Measurements from ENCODE around the gene MBLAC1.

MBLAC1 gene

DNA sequence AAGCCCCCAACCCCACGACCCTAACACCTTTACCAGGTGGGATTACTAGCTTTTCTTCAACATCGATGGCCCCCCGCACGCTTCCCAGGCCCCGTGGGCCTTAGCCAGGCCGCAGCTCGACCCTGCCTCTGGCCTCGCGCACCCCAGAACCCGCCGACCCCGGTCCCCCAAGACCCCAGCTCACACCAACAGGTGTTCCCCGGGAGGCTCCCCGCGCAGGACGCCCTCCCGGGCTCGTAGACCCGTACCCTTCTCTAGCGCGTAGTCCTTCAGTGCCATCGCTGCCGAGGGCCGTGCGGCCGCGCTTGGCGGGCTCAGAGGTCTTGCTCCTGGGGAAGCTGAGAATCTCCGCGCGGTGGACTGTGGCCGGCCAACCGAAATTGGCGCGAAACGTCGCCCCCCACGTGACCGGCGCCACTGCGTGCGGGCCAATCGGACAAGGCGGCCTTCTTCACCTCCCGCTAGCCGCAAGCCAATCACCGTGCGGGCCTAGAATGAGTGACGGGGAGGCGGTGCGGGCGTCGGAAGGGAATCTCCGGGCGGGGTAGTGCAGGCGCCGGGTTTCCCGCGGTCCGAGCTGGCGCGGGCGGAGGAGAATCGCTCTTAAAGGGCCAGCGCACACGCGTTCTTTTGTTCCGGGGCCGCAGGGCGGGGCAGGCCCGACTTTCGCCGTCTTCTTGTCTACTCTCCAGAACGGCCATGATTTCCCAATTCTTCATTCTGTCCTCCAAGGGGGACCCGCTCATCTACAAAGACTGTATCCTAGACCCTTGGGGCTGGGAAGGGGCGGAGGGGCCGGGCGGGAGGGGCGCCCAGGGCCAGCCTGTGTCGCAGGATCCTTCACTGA is 25.5 kb upstream of the MBLAC1 start, which contains the start of the genes AP4M1 and MCM7:
Gene AP4M1, plus strand, starts transcription at position 628 of the 847 bp plus-strand sequence. Its CDS starts 72 bp downstream, at position 700.
Gene MCM7, minus strand, starts transcription at position 382 of the 847 bp plus-strand sequence. Its CDS starts 103 bp downstream, at position 279.
- TF ChIP-seq, protein P1, sequence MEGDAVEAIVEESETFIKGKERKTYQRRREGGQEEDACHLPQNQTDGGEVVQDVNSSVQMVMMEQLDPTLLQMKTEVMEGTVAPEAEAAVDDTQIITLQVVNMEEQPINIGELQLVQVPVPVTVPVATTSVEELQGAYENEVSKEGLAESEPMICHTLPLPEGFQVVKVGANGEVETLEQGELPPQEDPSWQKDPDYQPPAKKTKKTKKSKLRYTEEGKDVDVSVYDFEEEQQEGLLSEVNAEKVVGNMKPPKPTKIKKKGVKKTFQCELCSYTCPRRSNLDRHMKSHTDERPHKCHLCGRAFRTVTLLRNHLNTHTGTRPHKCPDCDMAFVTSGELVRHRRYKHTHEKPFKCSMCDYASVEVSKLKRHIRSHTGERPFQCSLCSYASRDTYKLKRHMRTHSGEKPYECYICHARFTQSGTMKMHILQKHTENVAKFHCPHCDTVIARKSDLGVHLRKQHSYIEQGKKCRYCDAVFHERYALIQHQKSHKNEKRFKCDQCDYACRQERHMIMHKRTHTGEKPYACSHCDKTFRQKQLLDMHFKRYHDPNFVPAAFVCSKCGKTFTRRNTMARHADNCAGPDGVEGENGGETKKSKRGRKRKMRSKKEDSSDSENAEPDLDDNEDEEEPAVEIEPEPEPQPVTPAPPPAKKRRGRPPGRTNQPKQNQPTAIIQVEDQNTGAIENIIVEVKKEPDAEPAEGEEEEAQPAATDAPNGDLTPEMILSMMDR (IDR thresholded peaks at IDR 0.05), result no peak

DNA sequence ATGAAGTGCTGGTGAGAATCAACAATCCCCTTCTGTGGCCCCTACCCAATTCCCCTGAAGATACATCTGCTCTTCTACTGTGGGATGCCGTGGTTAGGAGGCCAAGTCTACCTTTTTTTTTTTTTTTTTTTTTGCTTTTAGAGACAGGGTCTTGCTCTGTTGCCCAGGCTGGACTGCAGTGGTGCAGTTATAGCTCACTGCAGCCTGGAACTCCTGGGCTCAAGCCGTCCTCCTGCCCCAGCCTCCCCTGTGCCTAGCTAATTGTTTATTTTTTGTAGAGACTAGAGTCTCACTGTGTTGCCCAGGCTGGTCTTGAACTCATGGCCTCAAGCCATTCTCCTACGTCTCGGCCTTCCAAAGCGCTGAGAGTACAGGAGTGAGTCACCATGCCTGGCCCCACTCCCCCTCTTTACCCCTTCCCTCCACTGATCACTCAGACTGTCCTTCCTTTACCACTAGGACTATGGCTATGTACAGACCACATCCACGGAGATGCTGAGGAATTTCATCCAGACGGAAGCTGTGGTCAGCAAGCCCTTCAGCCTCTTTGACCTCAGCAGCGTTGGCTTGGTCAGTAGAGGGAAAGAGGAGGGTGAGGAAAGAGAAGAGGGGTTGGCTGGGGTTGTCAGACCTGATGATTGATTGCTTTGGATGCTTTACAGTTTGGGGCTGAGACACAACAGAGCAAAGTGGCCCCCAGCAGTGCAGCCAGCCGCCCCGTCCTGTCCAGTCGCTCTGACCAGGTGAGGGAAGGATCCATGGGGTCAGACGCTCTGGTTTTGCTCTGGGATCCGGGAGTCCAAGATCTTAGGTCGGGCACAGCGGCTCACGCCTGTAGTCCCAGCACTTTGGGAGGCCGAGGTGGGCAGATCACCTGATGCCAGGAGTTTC is 23.6 kb upstream of the MBLAC1 start:
- TF ChIP-seq, protein P1 (IDR thresholded peaks at IDR 0.05), result no peak

DNA sequence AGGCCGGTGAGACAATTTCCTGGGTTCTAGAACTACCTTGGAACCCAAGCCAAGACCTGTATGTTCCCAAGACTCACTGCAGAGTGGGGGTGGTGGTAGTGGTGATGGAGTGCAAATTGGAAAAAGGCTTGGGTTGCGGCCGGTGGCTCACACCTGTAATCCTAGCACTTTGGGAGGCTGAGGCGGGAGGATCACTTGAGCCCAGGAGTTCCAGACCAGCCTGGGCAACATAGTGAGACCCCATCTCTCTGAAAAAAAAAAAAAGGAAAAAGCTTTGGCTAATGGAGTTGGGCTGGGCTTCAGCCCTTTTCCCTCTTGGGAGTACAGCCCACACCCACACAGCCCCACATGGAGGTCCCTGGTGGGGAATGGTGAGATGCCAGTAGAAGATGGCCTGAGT is 21.2 kb upstream of the MBLAC1 start:
- TF ChIP-seq, protein P1 (IDR thresholded peaks at IDR 0.05), result no peak

DNA sequence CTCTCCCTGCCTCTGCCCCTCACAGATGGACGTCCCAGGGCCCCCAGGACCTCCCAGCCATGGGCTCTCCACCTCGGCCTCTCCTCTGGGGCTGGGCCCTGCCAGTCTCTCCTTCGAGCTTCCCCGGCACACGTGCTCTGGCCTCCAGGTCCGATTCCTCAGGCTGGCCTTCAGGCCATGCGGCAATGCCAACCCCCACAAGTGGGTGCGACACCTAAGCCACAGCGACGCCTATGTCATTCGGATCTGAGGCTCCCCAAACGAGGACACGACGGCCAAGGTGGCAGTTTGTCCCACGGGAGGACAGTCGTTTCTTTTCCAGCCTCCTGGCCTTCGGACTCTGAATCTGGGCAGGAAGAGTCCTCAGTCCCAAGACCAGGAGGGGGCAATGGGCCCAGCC is 20.1 kb upstream of the MBLAC1 start:
- TF ChIP-seq, protein P1 (IDR thresholded peaks at IDR 0.05), result no peak

DNA sequence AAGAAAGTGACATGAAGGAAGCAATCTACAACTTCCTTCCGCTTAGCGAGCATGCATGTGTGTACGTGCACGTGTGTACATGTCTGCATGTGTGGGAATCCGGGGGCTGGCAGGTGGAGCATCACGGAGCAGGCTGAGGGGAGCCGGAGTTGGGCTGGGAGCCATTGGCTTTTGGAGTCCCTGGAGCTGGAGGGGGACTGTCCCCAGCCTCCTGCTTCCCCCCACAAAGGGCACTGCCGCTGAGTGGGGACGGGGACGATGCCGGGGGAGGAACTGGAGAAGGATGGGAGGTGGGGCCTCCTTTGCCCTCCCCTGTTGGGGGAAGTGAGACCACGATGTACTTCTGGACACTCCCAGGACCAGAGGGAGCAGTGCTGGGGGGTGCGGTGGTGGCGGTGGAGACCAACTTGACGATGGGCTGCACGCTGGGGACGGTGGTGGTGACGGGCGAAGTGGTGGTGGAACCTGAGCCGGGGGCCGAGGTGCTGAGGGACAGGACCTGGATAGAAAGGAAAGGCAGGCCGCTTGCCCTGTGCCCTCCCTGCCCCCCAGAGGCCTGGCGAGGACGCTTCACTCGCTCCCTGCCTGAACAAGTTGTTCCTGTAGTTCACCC is 19.5 kb upstream of the MBLAC1 start:
- TF ChIP-seq, protein P1 (IDR thresholded peaks at IDR 0.05), result no peak

DNA sequence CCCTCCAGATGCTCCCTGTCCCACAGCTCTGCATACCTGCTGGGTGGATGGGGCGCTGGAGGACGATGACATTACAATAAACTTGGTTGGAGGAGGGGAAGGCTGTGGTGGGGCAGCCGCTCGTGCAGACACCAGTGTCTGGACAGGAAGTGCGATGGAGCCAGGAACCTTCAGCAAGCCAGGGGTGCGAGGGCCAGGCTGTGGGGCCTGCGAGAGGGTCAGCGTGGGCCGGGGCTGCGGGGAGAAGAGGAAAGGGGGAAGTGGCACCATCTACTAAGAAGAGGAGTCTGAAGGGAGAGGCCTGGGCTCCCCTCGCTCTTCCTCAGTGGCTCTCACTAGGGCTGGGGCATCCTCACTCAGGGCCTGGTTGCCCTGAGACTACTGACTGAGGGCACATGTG is 18.9 kb upstream of the MBLAC1 start:
- TF ChIP-seq, protein P1 (IDR thresholded peaks at IDR 0.05), result no peak

DNA sequence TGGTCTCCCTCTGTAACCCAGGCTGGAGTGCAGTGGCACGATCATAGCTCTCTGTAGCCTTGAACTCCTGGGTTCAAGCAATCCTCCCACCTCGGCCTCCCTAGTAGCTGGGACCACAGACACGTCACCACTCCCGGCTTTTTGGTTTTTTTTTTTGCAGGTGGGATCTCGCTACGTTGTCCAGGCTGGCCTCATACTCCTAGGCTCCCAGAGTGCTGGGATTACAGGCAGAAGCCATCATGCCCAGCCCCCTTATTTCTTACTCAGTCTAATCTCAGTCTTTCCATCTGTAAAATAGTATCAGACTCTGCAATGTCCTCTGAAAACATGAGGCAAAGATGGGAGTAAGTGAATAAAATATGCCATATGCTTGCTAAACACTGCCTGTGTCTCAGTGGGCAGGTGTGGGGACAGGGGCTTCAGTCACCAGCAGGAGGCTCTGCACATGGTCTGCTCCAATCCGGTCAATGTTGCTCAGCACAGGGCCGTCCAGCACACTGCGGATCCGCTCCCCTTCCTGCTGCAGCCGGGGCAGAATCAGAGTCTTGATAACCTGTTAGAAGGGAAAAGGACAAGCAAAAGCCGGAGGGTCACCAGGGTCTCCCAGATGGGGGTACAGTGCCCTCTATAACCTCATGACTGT is 17.1 kb upstream of the MBLAC1 start:
- TF ChIP-seq, protein P1 (IDR thresholded peaks at IDR 0.05), result no peak

All from LNCAP (cell line).